T-cell (primary cell): Measurements from ENCODE around the gene RNF212. TPM values are rescaled to one million over a fixed set of nuclear protein-coding genes. Genes with fewer than 3 reads are reported as not detected.
"Not testable (repeated sequence)": the region's sequence is repeated elsewhere in the genome, so short reads cannot be mapped to it uniquely, and the experiment has no call there.

Experiments
- ATAC-seq, 4 experiments: fragments of 200-7000 bp in 3 of 4; fragments of 150-1000 bp in 1 of 4; cut with Tn5 transposase; replicated peaks in 1 of 4; 1 replicate in 3 of 4; 2 replicates in 1 of 4; pipeline ENCODE4 v1.10.0; 2021; ENCODE audit warnings: moderate library complexity in 3 of 4, mild to moderate bottlenecking in 2 of 4, moderate number of reproducible peaks in 1 of 4
- CTCF ChIA-PET, 2 donors: fragments of 300-600 bp; sonication (Branson Sonifier 250); formaldehyde crosslinking; loops; one replicate each; lab custom pipeline; 2022; ENCODE audit warnings: antibody characterized with exemption in 2 of 2; lab: Charles Lee
- POLR2A ChIA-PET, 2 donors: fragments of 300-600 bp; sonication (Branson Sonifier 250); formaldehyde crosslinking; loops; one replicate each; lab custom pipeline; 2022; ENCODE audit warnings: antibody characterized with exemption in 2 of 2; lab: Charles Lee
- DNase-seq, 35 experiments: peaks; one replicate each; pipeline versions ENCODE4 v3.0.0 to v3.0.0-alpha.2; 2013 to 2023
- H3K27ac ChIP-seq: one replicate; pipeline ENCODE4 v1.5.1; 2013; ENCODE audit warnings: low read length
- H3K27me3 ChIP-seq, 2 experiments: replicated peaks in 1 of 2; 1 replicate in 1 of 2; 2 replicates in 1 of 2; pipeline versions ENCODE4 v1.6.1 to v1.7.0; 2013; ENCODE audit warnings: low read length in 1 of 2, mixed read lengths in 1 of 2; ENCODE audit not compliant: control insufficient read depth in 2 of 2, insufficient read depth in 2 of 2; ENCODE audit errors: extremely low read depth in 1 of 2
- H3K36me3 ChIP-seq, 2 donors: 1 replicate in 1 of 2; 2 replicates in 1 of 2; pipeline versions ENCODE4 v1.6.1 to v1.7.0; 2013; ENCODE audit warnings: low read length in 1 of 2; ENCODE audit not compliant: control insufficient read depth in 2 of 2, insufficient read depth in 1 of 2; ENCODE audit errors: extremely low read depth in 1 of 2
- H3K4me1 ChIP-seq, 2 experiments: 1 replicate in 1 of 2; 2 replicates in 1 of 2; pipeline versions ENCODE4 v1.6.1 to v1.7.0; 2013; ENCODE audit warnings: low read length in 2 of 2, mixed read lengths in 1 of 2; ENCODE audit not compliant: insufficient read depth in 2 of 2, control insufficient read depth in 1 of 2; ENCODE audit errors: extremely low read depth in 1 of 2
- H3K4me3 ChIP-seq, 2 donors: 1 replicate in 1 of 2; 2 replicates in 1 of 2; pipeline versions ENCODE4 v1.5.1 to v1.7.0; 2013; ENCODE audit warnings: mild to moderate bottlenecking in 2 of 2, low read length in 1 of 2, moderate library complexity in 1 of 2; ENCODE audit not compliant: control insufficient read depth in 1 of 2; ENCODE audit errors: extremely low read depth in 1 of 2
- H3K9me3 ChIP-seq: 2 replicates; pipeline ENCODE4 v1.7.0; 2013
- H3K27ac Mint-ChIP-seq, 2 donors: one replicate each; pipeline ENCODE4 v1.8.0; 2020 to 2021; ENCODE audit warnings: mild to moderate bottlenecking in 2 of 2, mixed read lengths in 2 of 2
- H3K27me3 Mint-ChIP-seq, 2 donors: one replicate each; pipeline ENCODE4 v1.8.0; 2021 to 2022; ENCODE audit warnings: mixed read lengths in 2 of 2
- H3K36me3 Mint-ChIP-seq: one replicate; pipeline ENCODE4 v1.8.0; 2021; ENCODE audit warnings: mixed read lengths
- H3K4me1 Mint-ChIP-seq, 3 donors: one replicate each; pipeline ENCODE4 v1.8.0; 2020 to 2022; ENCODE audit warnings: mixed read lengths in 3 of 3, mild to moderate bottlenecking in 1 of 3
- H3K4me3 Mint-ChIP-seq, 3 donors: one replicate each; pipeline ENCODE4 v1.8.0; 2020 to 2022; ENCODE audit warnings: mild to moderate bottlenecking in 3 of 3, mixed read lengths in 3 of 3, moderate library complexity in 3 of 3
- H3K9me3 Mint-ChIP-seq, 3 donors: one replicate each; pipeline ENCODE4 v1.8.0; 2020 to 2022; ENCODE audit warnings: mixed read lengths in 3 of 3
- WGBS: methylation state at CpG from one replicate; pipeline ENCODE4 v1.1.5; 2013; ENCODE audit warnings: missing lambda C conversion rate; ENCODE audit not compliant: insufficient coverage; 5-methylcytosine and 5-hydroxymethylcytosine counted together
- total RNA-seq, 35 experiments: library from RNA in 6 of 35; stranded (reverse) in 6 of 35; fragments of 120-200 nt in 1 of 35; gene quantifications; one replicate each; pipeline versions ENCODE4 v1.2.1 to v1.2.4 and lab custom pipeline; 2013 to 2026

The RNF212 gene
- total RNA-seq, 5 donors from 2014 or later (not counting 1 experiment from before 2014, with no cell fraction given), result 3.0 to 5.3 (median 3.9) TPM

GRCh38 chr4:1137063-1137776 is 23.9 kb upstream of the RNF212 start:
- ATAC-seq (peak in 1 of 4 experiments; percentile 43), DNase-seq (peak in 1 of 35 experiments; percentile 39)
- Mint-ChIP-seq H3K27me3 (peaks cover 0 to 12% of the 10 kb centered on the region in 2 donors), H3K4me1 (peaks cover 18 to 25% (median 21%) of the 10 kb centered on the region in 3 donors), H3K9me3 (no peaks in the 10 kb centered on the region), H3K36me3 (no peaks in the 10 kb centered on the region), H3K27ac (peak overlapping the region; percentile 45 to 60), H3K4me3 (peak overlapping the region; percentile 65 to 78 (median 65))
- Histone ChIP-seq H3K27ac (peak overlapping the region; percentile 30), H3K36me3 (no peaks in the 10 kb centered on the region), H3K4me1 (peaks cover 8 to 11% of the 10 kb centered on the region in 2 experiments), H3K27me3 (no peaks in the 10 kb centered on the region), H3K9me3 (no peaks in the 10 kb centered on the region), H3K4me3 (peak overlapping the region in 1 of 2 donors; percentile 23)
- ChIA-PET POLR2A (interaction anchor here (0.5 to 0.7 kb wide), 2 partner anchors 13 to 24 kb away, joined by 3 to 4 read pairs; no protein-coding TSS in a partner anchor), CTCF (interaction anchor here in 1 of 2 donors (0.7 to 1.5 kb wide), 4 partner anchors 13 to 132 kb away, joined by 3 to 8 read pairs (median 4); no protein-coding TSS in a partner anchor)
- WGBS, result no CpG with 5 or more reads among the region's 8 CpGs

GRCh38 chr4:1136048-1136447 is 22.7 kb upstream of the RNF212 start:
- ATAC-seq (peak in 2 of 4 experiments; percentile 43 to 94), DNase-seq (peak in 2 of 35 experiments; percentile 23 to 26)
- Histone ChIP-seq H3K27ac (no peak overlapping the region), H3K4me1 (peaks cover 8 to 11% of the 10 kb centered on the region in 2 experiments), H3K27me3 (no peaks in the 10 kb centered on the region), H3K4me3 (no peak overlapping the region), H3K36me3 (no peaks in the 10 kb centered on the region), H3K9me3 (no peaks in the 10 kb centered on the region)
- no peaks in the 10 kb centered on the region for H3K9me3 Mint-ChIP-seq
- POLR2A ChIA-PET, result no interaction called here
- peaks cover 0 to 7% of the 10 kb centered on the region in 2 donors for H3K27me3 Mint-ChIP-seq
- peak overlapping the region in 1 of 2 donors; percentile 58 for H3K27ac Mint-ChIP-seq
- CTCF ChIA-PET, result interaction anchor here in 1 of 2 donors (0.5 kb wide), 1 partner anchor 376 kb away, joined by 5 read pairs; no protein-coding TSS in a partner anchor
- H3K4me1 Mint-ChIP-seq, result peaks cover 18 to 25% (median 21%) of the 10 kb centered on the region in 3 donors
- H3K36me3 Mint-ChIP-seq, result no peaks in the 10 kb centered on the region
- WGBS, result 33% methylated on average over 1 of the region's 4 CpGs
- peak overlapping the region in 1 of 3 donors; percentile 65 for H3K4me3 Mint-ChIP-seq

DNA sequence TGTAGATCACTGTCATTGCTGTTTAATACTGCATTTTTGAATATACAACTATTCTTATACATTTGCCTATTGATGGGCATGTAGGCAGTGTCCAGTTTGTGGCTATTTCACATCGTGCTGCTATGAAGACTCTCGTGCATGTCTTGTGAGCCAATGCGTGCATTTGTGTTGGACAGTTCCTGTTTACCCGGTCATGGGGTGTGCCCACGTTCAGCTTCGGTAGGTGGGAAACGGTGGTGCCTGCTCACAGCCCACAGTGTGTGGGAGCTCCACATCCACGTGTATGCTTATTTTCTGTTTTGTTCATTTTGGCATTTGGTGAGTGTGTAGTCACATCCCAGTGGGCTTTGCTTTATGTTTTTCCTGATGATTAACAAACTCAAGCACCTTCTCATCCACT is 19.7 kb upstream of the RNF212 start:
- Histone ChIP-seq H3K4me1 (peaks cover 11 to 12% of the 10 kb centered on the region in 2 experiments), H3K27ac (no peak overlapping the region), H3K4me3 (no peak overlapping the region), H3K36me3 (no peaks in the 10 kb centered on the region), H3K27me3 (no peaks in the 10 kb centered on the region), H3K9me3 (no peaks in the 10 kb centered on the region)
- H3K27me3 Mint-ChIP-seq, result peaks cover 0 to 3% of the 10 kb centered on the region in 2 donors
- ChIA-PET POLR2A (no interaction called here), CTCF (interaction anchor here in 1 of 2 donors (2.7 kb wide), 1 partner anchor 218 kb away, joined by 11 read pairs; no protein-coding TSS in a partner anchor)
- no peak overlapping the region for H3K27ac Mint-ChIP-seq
- no peaks in the 10 kb centered on the region for H3K36me3 Mint-ChIP-seq
- H3K4me1 Mint-ChIP-seq, result peaks cover 21 to 24% (median 23%) of the 10 kb centered on the region in 3 donors
- ATAC-seq, result no peak
- no peak overlapping the region for H3K4me3 Mint-ChIP-seq
- no peaks in the 10 kb centered on the region for H3K9me3 Mint-ChIP-seq
- DNase-seq, result no peak
- 46% methylated on average over 7 of the region's 8 CpGs for WGBS

- POLR2A ChIA-PET, result no interaction called here
These were observed 17.2 kb upstream of the RNF212 start for GRCh38 chr4:1130316-1131186.

GRCh38 chr4:1126506-1126905 is 13.1 kb upstream of the RNF212 start:
- Mint-ChIP-seq H3K27ac (no peak overlapping the region), H3K9me3 (no peaks in the 10 kb centered on the region), H3K4me1 (peaks cover 0 to 3% (median 3%) of the 10 kb centered on the region in 3 donors), H3K36me3 (no peaks in the 10 kb centered on the region), H3K27me3 (peaks cover 3 to 13% of the 10 kb centered on the region in 2 donors), H3K4me3 (no peak overlapping the region)
- Histone ChIP-seq H3K36me3 (no peaks in the 10 kb centered on the region), H3K4me1 (peaks cover 0 to 4% of the 10 kb centered on the region in 2 experiments), H3K4me3 (no peak overlapping the region), H3K27ac (no peak overlapping the region), H3K27me3 (no peaks in the 10 kb centered on the region), H3K9me3 (no peaks in the 10 kb centered on the region)
- CTCF ChIA-PET, result interaction anchor here in 1 of 2 donors (0.5 kb wide), 1 partner anchor 17 kb away, joined by 3 read pairs; no protein-coding TSS in a partner anchor
- POLR2A ChIA-PET, result no interaction called here
- DNase-seq (no peak), ATAC-seq (no peak)
- no CpG with 5 or more reads among the region's 1 CpG for WGBS

More at GRCh38 chr4:1130316-1131186, 17.2 kb upstream of the RNF212 start:
- peak; percentile 57 to 90 (median 70) for DNase-seq
- no peak overlapping the region for H3K27ac ChIP-seq
- WGBS, result 31% methylated on average over 6 of the region's 13 CpGs
- CTCF ChIA-PET, result interaction anchor here (0.5 to 2.7 kb wide), 14 partner anchors 32 to 225 kb away, joined by 3 to 19 read pairs (median 4); partner anchors contain the start of genes MAEA (in 1 of the 2) and UVSSA (in 1 of the 2)
- Mint-ChIP-seq H3K36me3 (no peaks in the 10 kb centered on the region), H3K9me3 (no peaks in the 10 kb centered on the region), H3K4me1 (peaks cover 0 to 3% (median 3%) of the 10 kb centered on the region in 3 donors), H3K27me3 (peaks cover 0 to 6% of the 10 kb centered on the region in 2 donors), H3K27ac (no peak overlapping the region), H3K4me3 (no peak overlapping the region)
- peak; percentile 97 to 100 (median 99) for ATAC-seq
- H3K4me1 ChIP-seq, result peaks cover 0 to 4% of the 10 kb centered on the region in 2 experiments
- H3K9me3 ChIP-seq, result no peaks in the 10 kb centered on the region
- no peaks in the 10 kb centered on the region for H3K36me3 ChIP-seq
- no peaks in the 10 kb centered on the region for H3K27me3 ChIP-seq
- no peak overlapping the region for H3K4me3 ChIP-seq

GRCh38 chr4:1125466-1125865 is 12.1 kb upstream of the RNF212 start:
- CTCF ChIA-PET, ATAC-seq, POLR2A ChIA-PET, DNase-seq, H3K27me3 ChIP-seq, H3K27ac ChIP-seq, H3K4me1 ChIP-seq, H3K4me3 ChIP-seq, H3K27ac Mint-ChIP-seq, H3K4me3 Mint-ChIP-seq, H3K36me3 ChIP-seq, H3K4me1 Mint-ChIP-seq, H3K9me3 ChIP-seq, H3K9me3 Mint-ChIP-seq, H3K36me3 Mint-ChIP-seq: not testable (repeated sequence)
- H3K27me3 Mint-ChIP-seq, result peaks cover 3 to 13% of the 10 kb centered on the region in 2 donors
- 100% methylated on average over 2 of the region's 4 CpGs for whole genome bisulfite sequencing
